NCI-H2171 treated with DMSO at 0.1 percent for 48 hours (cell line): ENCODE results near the gene SPATA31E1.
"Not testable (repeated sequence)": the region's sequence is repeated elsewhere in the genome, so short reads cannot be mapped to it uniquely, and the experiment has no call there.

ENCODE experiments used
- DNase-seq: peaks from one replicate; lab custom pipeline; 2025; lab: John Stamatoyannopoulos, UW

SPATA31E1 gene

DNA sequence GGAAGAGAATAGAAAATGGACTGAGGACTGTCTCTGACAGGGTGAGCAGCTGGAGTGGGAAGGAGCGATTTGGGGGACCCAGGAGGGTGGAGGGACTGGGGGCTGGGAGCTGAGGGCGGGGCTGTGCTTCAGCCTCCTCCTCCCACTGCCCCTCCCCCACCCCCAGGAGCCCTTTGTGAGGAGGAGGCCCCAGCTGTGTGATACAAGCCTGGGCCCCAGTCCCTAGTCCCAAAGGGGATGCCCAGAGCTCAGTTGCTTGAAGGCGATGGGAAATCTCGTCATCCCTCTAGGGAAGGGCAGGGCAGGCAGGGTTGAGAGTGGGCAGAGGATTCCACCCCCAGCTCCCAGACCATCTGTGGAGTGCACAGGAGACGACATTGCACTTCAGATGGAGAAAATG, at the start of gene SPATA31E1:
Gene SPATA31E1, plus strand, starts transcription at position 251 of the 400 bp plus-strand sequence. Its CDS starts 15 bp downstream, at position 266.
- DNase-seq, result peak; percentile 97

DNA sequence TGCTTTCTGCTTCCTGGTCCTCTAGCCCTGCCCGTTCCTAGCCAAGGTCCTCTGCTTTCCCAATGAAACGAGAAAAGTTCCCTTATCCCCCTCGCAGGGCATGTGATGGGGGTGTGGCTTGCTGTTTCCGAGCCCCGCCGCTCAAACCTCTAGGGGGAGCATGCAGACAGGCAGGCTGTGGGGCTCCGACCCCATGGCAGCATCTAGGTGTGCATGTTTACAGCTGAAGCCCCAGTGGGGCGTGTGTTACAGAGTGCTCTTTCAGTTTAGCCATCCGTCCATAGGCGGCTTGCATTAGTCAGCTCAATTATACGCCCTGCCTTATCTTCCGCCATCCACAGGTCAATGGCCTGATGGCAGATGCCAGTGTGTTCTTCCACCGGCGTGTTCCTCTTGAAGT, 48.3 kb upstream of the SPATA31E1 start:
- DNase-seq, result no peak

DNA sequence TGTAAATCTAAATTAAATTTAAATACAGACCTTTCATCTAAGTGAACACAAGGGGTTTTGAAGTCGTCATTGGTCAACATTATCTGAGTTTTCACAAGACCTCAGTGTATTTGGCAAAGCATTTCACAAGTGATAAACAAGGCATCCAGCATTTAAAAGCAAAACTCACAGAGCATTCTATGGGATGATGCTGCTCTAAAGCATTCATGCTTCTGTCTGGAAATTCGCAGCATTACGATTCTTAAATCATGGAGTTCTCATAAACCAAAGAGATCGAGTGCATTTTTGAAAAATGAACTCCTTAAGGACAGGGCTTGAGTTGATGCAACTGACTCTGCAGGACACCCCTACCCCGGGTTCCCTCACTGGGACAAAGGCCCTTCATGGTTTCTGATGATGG, 46.1 kb upstream of the SPATA31E1 start:
- no peak for DNase-seq

DNA sequence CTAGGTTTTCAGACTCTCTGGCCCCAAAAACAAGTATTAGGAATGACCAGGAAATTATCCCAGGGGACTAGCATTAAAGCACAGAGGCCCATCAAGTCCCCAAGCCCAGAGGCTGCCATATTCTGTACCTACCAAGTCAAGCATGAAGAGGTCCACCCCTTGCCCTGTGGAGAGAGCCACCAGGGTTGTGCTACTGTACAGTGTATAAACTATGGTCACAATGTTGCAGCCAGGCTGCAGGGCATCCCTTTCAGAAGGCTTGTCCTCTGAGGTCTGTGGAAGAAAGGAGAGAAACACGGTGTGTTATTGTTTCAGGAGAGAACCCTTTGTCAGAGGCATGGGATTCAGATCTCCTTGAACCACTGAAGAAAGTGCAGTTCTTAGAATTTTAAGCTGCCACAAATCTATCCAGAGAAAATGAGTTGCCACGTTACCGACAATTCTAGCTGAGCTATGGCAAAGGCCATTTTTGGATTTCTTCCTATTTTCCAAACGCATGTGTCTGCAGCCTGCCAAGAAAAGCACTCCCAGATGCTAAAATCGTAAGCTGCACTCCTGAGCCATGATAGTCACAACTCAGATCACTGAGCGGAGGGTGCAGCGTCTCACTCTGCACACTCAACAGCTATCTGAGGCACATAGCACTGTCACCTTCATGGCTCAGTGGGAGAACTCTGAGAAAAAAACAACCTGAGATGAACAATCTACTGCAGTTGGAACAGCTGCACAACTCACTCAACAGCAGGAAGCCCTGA, 45.5 kb upstream of the SPATA31E1 start:
- DNase-seq, result no peak

DNA sequence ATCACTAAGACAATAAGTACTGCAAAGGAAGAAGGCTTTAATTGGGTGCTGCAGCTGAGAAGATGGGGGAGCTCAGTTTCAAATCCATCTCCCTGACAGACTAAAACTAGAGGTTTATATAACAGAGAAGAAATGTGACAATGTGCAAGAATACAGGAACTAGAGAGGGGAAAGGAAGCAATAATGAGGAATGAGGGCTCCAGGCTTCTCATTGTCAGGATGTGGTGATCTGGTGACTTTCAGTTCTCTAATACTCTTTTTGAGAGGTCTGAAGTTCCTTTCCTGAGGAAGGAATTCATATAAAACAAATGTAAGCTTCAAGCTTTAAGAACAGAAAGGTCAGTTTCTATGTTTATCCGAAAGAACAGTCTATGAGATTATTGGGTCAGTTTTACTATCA, 42.5 kb upstream of the SPATA31E1 start:
- DNase-seq, result no peak

DNA sequence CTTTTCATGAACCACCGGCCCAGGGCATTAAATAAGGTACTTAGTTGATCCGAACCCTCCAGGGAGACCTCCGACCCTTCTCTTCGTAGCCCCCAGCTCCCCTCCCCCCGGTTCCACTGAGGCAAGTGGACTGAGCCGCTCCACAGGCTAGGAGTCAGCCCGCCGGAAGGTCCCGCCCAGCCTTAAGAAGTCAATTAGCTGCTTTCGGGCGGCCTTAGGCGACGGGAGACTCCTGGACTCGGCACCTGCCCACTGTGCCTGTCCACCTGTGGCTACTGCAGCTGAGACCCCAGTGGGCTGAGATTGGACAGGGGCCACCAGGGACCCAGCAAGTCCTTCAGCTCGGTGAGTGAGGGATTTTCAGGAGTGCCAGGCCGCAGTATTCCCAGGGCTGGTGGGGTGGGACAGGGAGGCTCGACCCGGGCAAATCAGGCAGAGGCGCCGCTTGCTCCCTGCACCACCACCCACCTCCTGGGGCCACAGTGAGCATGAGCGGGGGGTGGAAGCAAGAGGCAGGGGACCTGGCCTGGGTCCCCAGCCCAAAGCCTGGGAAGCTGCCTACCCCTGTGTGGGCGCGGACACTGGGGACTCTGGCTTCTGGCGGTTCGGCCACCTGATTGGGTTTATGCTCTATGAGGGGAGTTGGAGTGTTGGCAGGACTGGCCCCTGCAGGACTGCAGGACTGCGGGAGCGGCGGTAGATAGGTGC, 39.6 kb upstream of the SPATA31E1 start:
- DNase-seq, result no peak

DNA sequence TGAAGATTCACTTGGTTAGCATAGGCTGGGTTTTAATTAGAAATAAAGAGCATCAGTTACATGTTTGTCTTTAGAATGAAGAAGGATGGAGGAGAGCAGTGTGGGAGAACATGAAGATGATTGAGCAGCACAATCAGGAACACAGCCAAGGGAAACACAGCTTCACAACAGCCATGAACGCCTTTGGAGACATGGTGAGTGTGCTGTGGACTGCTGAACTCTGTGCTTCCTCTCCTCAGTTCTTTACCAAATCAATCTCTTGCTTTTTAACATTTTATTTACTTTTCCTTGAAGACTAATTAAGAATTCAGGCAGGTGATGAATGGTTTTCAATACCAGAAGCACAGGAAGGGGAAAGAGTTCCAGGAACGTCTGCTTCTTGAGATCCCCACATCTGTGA, 38.2 kb upstream of the SPATA31E1 start:
- no peak for DNase-seq

DNA sequence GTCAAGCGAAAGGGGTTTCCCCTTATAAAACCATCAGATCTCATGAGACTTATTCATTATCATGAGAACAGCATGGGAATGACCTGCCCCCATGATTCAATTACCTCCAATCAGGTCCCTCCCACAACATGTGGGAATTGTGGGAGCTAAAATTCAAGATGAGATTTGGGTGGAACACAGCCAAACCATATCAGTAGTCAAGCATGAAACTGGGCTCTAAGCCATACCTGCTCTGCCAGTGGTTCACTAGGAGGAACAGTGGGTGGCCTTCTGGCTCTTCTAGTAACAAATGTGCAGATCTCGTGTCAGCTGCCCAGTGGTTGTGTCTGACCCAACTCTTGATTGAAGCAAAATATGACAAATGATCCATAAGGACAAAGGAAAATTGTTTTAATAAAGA, 34.9 kb upstream of the SPATA31E1 start:
- peak; percentile 84 for DNase-seq

DNA sequence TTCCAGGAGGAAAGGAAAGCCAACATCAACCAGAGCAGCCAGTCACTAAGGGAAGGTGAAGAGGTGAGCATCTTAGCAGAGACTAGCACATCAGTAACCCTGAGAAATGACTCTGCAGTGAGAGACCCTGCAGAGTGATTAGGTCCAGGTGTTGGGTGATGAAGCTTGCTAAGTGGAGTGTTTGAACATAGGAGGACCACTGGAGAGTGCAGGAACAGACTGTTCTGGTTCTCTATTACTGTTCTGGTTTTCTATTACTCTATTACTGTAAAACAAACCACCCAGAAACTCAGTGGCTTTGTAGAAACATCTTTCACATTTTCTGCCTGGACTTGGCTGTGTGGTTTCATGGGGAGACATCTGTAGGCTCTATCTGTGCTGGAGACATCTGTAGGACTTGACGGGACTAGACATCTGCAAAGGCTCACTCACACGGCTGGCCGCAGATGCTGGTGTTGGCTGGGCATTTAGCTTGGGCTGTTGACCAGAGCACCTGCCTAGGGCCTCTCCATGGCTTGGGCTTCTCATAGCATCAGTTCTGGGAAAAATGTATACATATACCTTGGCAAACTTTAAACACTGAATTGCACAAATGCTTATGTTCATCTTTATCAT, 33.4 kb upstream of the SPATA31E1 start:
- DNase-seq, result peak; percentile 40

DNA sequence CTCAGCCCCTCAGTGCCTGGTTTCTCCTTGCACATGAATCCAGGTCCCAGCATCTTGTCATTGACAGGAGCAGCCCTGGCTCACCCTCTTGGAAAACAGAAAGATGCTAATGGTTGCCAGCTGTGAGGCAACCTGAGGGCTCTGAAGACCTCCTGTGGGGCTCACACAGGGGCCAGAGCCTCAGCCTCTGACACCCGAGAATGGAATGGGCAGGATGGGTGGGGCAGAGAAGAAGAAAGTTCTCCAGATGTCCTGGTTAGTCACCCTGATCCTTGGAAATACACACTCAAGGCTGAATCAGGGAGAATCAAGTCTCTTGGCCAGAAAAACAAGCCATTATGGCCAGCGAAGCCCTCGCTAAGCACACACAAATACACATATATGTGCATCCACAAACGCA, 32.3 kb upstream of the SPATA31E1 start:
- no peak for DNase-seq

DNA sequence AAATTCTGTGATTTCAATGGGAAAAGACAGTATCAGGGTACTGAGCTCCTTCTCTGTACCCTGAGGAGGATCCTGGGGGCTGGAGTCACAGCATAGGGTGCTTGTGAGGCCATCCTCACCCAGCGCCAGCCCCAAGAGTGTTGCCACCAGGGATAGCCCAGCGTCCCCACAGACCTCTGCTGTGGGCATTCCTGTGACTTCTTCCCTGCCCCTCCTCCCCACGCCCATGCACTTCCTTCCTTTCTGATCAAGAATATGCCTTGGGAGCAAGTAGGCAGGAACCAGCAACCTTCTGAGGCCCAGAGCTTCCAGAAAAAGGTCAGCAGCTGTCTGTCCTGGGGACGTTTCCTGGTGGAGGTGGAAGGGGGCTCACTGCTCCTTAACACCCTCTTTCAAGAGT, 31.5 kb upstream of the SPATA31E1 start:
- DNase-seq, result not testable (repeated sequence)

DNA sequence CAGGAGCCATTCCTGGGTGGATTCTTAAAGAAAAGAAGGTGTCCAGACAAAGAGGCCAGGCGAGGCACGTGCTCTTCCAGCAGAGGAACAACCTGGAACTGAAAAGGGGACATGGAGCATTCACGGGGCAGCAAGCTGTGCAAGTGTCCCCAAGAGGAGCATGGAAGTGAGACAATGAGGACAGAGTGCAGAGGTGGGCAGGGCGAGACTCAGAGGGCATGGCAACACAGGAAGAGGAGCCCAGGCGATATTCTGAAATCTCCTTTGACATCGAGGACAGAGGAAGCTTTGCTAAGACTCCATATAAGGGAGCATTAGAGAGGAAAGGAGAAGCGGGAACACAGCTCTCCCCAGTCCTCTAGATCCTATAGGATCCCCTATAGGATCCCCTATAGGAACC, 29.4 kb upstream of the SPATA31E1 start:
- DNase-seq, result no peak

DNA sequence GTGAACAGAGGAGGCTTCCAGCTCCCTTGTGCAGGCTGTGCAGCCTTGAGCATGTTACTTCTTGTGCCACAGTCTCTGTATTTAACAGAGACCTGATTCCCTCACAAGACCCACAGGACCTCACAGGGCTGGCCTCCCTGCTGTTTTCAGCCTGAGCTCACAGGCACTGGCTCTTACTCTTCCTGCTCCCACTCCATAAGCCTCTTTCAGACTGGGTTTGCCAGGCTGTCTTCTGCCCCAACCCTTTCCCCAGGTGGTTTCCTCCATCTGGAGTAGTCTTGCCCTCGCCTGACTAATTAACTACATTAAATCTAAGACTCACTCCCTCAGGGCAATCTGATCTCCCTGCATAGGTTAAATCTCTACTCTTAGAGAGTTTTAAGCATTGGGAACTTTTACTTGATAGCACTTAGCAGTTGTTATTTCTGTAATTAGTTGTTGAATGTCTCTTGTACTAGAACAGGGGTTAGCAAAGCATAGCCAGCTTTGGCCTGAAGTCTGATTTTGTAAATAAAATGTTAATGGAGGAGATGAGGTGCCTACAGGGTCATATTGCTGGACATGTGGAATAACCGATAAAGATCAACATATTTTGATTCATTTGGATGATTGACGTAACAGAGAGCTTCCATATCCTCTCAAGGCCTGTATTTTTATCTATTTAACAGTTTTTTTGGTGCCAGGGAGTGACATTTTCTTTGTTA, 28.6 kb upstream of the SPATA31E1 start:
- peak; percentile 96 for DNase-seq

DNA sequence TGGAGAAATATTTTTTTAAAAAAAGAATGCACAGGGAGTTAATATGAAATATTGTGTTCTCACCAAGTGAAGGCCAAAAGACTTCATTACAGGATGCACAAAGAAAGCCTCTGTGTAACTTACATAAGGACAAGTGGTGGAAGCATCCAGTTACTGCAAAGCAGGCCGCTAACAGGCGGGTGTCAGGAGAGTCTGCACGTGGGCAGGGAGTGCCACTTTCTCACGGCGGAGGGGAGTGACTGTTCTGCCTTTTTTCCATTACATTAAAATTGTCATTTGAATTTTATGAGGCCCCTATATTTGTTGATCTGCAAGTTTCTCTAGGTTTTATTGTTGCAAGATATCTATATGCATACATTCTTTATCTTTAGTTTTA, 28.1 kb upstream of the SPATA31E1 start:
- peak; percentile 88 for DNase-seq

DNA sequence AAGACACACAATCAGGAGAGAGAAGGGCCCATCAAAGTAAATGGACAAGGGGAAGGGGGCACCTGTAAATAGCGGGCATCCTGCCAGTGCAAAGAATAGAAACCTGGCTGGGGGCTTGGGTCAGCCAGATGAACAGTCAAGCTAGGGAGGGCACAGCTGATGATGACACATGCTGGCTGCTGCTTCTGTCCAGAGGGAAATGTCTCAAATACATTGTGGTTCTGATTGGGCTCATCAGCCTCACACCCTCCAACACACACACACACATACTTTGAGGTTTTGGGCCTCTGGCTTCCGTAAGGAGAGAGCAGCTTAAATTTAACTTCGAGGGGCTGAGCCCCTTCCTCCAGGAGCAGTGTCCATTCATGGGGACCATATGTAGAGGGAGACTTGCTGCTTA, 27.6 kb upstream of the SPATA31E1 start:
- no peak for DNase-seq

DNA sequence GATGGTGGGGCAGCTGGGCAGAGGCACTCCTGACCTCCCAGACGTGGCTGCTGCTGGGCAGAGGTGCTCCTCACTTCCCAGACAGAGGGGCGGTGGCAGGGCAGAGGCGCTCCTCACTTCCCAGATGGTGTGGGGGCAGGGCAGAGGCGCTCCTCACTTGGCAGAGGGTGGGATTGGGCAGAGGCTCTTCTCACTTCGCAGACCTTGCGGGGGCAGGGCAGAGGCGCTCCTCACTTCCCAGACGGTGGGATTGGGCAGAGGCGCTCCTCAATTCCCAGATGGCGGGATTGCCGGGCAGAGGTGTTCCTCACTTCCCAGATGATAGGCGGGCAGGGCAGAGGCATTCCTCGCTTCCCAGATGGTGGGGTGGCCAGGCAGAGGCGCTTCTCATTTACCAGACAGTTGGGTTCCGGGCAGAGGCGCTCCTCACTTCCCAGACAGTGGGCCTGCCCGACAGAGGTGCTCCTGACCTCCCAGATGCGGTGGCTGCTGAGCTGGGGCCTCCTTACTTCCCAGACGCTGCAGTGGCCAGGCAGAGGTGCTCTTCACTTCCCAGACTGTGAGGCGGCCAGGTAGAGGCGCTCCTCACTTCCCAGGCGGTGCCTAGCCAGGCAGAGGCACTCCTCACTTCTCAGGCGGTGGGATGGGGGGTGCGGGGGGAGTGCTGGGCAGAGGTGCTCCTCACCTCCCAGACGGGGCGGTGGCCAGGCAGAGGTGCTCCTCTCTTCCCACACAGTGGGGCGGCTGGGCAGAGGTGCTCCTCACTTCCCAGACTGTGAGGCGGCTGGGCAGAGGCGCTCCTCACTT, 25.3 kb upstream of the SPATA31E1 start:
- no peak for DNase-seq

DNA sequence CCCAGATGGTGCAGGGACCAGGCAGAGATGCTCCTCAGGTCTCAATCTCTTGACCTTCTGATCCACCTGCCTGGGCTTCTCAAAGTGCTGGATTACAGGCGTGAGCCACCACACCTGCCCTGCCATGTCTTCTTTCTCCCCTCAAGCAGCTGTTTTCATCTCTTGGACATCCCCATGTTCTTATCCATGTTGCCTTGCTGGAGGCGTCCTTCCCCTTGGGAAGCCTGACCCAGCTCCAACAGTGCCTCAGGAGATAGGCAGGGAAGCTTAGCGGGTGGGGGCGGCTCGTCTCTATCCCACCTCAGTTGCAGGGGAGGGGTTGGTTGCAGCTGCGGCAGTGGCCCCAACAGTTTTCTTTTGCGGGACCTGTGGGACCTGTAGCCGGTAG, 24.7 kb upstream of the SPATA31E1 start:
- DNase-seq, result no peak

DNA sequence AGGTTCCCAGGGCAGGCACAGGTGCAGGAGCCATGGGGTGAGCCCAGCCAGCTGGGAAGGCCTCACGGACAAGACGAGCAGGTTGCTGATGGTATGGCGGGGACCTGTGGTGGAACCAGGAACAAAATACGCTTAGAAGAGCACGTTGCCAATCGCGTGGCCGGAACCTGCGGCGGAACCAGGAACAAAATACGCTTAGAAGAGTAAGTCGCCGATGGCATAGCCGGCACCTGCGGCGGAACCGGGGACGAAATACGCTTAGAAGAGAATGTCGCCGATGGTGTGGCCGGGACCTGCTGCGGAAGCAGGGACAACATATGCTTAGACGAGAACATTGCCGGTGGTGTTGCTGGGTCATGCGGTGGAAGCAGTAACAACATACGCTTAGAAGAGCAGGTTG, 23.5 kb upstream of the SPATA31E1 start:
- no peak for DNase-seq

DNA sequence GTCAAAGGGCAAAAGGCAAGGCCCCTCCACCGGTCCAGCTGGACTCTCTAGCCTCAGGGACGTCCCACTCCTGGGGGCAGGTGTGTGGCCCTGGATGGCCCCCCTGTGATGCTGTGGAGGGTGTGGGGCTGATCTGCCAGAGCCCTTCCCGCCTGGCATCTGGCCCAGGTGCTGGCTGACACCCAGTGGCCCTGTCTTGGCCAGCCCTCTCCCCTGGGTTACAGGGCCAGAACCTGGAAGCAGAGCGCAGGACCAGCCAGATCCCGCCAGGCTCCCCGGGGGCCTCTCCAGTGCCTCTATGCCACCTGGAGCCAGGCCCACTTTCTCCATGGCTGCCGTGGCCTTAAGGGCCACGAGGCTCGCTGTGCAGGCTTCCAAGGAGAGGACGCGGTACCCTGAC, 22.9 kb upstream of the SPATA31E1 start:
- DNase-seq, result no peak

DNA sequence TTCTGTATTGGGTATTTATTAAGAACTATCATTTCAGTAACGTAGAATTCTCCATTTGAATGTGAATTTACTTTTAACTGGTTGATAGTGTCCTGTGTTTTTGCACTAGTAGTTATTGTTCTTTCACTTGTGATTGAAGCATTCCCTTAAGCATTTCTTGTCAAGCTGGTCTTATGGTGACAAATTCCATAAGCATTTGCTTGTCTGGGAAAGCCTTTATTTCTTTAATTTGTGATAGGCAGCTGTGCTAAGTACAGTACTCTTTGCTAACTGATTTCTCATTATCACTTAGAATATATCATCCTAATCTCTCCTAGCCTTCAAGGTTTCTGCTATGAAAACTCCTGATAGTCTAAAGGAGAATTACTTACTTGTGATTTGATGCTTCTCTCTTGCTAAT, 21.3 kb upstream of the SPATA31E1 start:
- DNase-seq, result no peak

DNA sequence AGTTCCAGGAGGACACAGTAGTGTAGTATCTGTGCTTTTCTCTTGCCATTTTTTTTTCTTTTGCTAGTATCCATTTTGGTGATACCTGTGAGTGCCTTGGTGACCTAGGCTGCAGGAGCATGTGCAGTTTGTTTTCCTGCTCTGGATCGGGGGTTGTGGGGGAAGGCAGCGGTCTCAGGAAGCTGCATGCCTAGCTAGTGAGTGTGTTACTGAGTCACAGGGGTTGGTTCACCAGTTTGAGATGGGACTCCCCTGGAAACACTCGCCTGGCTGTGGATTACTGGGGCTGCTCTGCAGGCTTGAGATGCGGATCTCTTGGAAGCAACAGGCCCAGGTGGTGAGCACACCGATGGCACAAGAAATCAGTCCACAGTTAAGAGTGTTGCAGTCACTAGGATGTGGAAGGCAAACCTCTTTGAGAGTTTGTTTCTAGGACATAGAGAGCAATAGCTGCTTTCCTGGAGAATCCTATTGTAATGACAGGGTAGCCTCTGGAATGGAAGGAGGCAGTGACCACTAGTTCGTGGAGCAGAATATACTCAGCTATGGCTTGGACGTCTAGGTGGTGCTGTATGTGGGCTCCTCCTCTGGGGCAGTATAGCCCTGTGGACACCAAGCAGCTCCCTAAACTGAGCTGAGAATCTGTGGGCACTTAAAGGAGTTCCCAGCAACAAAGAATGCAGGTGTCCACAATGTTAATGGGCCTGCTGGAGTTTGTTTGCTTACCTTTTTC, 20.0 kb upstream of the SPATA31E1 start:
- DNase-seq, result no peak
